Measurements from ENCODE around the gene AP2A1.

- TF ChIP-seq ZFP3 (CRISPR knock-in tag; IDR thresholded peaks at IDR 0.05) (no peak), SNAI2 (CRISPR knock-in tag; IDR thresholded peaks at IDR 0.05) (no peak), ZNF8 (CRISPR knock-in tag; IDR thresholded peaks at IDR 0.05) (no peak), GLIS3 (CRISPR knock-in tag; IDR thresholded peaks at IDR 0.05) (no peak), ZC3H10 (CRISPR knock-in tag; IDR thresholded peaks at IDR 0.05) (no peak), ZFP30 (CRISPR knock-in tag; IDR thresholded peaks at IDR 0.05) (no peak), ZNF70 (CRISPR knock-in tag; IDR thresholded peaks at IDR 0.05) (no peak), ZNF565 (CRISPR knock-in tag; conservative IDR thresholded peaks at IDR 0.05; ENCODE audit: low read depth) (no peak), BACH2 (CRISPR knock-in tag; IDR thresholded peaks at IDR 0.05; ENCODE audit: borderline replicate concordance) (no peak), PATZ1 (CRISPR knock-in tag; IDR thresholded peaks at IDR 0.05; ENCODE audit: borderline replicate concordance) (no peak), ARNTL (CRISPR knock-in tag; IDR thresholded peaks at IDR 0.05; ENCODE audit: borderline replicate concordance, low read depth) (no peak)
Observed at GRCh38 chr19:49767381-49767780, 580 bp downstream of the AP2A1 start.

Measured in SK-N-SH treated with all-trans-retinoic acid at 6 μM for 48 hours (cell line).